ENCODE measurements around the gene F2.

F2 gene

GRCh38 chr11:46718155-46719019 lies 626 bp upstream of the F2 start:
- peak; percentile 10 for DNase-seq

DNA sequence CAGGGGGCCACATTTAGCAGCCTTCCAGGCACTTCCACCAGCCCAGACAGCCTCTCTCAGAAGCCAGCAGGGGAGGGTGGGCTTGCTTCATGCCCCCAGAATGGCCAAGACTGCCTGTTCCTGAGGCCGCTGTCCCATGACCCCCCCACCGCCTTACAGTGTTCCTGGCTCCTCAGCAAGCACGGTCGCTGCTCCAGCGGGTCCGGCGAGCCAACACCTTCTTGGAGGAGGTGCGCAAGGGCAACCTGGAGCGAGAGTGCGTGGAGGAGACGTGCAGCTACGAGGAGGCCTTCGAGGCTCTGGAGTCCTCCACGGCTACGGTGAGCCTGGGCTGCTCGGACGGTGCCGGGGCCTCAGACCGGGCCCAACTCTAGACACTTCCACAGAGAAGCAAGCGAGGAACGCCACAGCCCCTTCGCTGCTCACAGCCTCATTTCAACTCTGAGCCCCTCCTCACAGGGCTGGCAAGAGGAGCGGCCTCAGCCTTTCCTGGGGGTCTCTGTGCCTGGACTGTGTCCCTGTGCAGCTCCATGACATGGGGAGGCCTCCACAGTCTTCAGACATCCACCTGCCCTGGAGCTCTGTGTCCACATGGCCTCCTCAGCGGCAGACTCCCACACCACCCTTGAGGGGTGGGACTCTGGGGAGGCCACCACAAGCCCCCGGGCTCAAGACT lies 668 bp downstream of the F2 start:
- DNase-seq: no peak

GRCh38 chr11:46721286-46721685 lies 2.3 kb downstream of the F2 start:
- no peak for DNase-seq

DNA sequence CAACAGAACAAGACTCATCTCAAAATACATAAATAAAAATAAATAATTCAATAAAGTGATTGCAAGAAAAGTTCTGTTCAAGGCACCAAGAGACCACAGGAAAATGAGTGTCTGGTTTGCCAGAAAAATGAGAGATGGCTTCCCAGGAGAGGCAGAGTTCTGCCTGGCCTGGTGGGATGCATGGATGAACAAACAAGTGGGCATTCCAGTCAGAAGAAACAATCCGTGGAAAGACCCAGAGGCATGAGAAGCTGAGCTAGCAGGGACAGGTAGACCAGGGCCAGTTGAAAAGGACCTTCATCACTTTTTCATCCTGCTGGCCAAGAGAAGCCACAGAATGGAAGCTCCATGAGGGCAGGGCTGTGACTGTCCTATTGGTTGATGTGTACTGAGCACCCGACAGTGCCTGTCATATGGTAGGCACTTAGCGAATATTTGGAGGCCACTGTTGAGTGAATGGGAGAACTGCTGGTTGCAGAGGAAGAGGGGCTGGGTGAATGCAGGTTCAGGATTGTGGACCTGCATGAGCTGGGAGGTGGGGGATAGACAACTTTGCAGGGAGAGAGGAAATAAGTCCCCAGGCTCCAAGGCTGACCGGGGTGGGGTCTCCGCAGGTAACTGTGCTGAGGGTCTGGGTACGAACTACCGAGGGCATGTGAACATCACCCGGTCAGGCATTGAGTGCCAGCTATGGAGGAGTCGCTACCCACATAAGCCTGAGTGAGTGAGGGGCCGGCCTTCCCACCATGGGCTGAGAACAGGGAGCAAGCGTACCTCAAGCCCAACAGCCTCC lies 3.7 kb downstream of the F2 start:
- DNase-seq: no peak

GRCh38 chr11:46723359-46723680 lies 4.3 kb downstream of the F2 start:
- DNase-seq: no peak

- no peak for DNase-seq
Observed at GRCh38 chr11:46724088-46724487, 5.1 kb downstream of the F2 start.

DNA sequence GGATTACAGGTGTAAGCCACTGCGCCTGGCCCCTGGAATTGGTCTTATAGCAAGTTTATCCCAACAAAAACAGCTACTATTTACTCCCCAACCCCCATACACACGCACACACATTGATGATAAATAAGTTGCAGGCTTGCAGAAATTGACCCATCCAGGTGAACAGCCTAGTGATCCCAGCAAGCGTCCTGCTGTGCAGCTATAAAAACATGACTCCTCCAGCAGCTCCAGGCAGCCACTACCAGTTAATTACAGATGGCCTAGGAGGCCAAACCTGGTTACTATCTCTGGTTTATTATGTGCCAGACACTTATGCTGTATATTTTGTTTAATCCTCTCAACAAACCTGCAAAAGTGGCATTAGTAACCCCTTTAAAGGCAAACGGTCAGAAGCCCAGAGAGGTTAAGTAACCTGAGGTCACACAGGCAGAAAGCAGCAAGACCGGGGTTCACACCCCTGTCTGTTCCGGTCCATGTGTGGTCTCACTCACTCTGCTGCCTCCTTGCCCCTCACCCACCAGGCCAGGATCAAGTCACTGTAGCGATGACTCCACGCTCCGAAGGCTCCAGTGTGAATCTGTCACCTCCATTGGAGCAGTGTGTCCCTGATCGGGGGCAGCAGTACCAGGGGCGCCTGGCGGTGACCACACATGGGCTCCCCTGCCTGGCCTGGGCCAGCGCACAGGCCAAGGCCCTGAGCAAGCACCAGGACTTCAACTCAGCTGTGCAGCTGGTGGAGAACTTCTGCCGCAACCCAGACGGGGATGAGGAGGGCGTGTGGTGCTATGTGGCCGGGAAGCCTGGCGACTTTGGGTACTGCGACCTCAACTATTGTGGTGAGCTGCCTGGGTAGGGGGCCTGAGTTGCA lies 6.6 kb downstream of the F2 start:
- no peak for DNase-seq

- no peak for DNase-seq
Observed at GRCh38 chr11:46726206-46726862, 7.3 kb downstream of the F2 start.

- DNase-seq: no peak
Observed at GRCh38 chr11:46727952-46728658, 9.1 kb downstream of the F2 start.

- no peak for DNase-seq
Observed at GRCh38 chr11:46728659-46729040, 9.6 kb downstream of the F2 start.

DNA sequence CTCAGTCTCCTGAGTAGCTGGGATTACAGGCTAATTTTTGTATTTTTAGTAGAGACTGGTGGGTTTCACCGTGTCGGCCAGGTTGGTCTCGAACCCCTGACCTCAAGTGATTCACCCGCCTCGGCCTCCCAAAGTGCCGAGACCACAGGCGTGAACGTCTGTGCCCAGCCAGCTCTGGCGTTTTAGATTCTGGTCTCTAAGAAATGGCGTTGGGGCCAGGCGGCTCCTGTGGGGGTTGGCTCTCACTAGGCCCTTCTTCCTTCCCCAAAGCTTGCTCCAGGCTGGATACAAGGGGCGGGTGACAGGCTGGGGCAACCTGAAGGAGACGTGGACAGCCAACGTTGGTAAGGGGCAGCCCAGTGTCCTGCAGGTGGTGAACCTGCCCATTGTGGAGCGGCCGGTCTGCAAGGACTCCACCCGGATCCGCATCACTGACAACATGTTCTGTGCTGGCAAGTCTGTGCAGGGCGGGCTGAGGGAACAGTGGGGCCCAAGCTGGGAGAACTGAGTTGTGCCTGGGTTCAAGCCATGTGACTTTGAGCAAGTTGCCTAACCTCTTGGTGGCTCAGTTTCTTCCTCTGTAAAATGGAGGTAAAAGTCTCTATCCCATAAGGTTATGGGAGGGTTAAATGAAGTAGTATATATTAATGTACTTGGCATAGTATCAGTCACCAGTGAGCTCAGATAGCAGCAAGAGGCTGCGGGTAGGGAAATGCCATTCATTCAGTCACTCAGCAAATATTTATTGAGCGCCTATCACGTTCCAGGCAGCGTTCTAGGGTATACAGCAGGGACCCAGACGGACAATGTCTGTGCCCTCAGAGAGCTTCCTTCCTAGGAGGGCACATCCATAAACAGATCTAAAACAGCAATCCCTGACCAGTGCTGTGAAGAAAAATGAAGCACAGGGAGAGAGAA lies 10.4 kb downstream of the F2 start:
- DNase-seq: no peak

DNA sequence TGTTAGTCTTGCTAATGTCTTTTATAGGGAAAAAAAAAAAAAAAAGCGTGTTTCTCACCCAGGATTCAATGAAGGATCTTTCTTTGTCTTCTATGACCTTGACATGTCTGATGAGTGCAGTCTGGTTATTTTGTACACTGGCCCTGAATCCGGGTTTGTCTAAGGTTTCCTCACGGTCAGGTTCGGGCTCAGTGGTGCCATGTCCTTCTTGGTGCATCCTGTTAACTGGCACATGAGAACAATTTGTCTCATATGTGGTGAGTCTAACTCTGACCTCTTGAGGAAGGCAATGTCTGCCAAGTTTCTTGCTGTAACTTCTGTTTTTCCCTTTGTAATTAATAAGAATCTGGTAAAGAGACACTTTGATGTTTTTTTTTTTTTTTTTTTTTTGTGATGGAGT lies 12.5 kb downstream of the F2 start:
- no peak for DNase-seq

- DNase-seq: no peak
Observed at GRCh38 chr11:46733234-46733633, 14.2 kb downstream of the F2 start.

- no peak for DNase-seq
Observed at GRCh38 chr11:46736146-46736545, 17.1 kb downstream of the F2 start.

GRCh38 chr11:46736615-46737014 lies 17.6 kb downstream of the F2 start:
- no peak for DNase-seq

GRCh38 chr11:46737699-46738098 lies 18.7 kb downstream of the F2 start:
- no peak for DNase-seq

GRCh38 chr11:46738887-46739286 lies 19.9 kb downstream of the F2 start:
- no peak for DNase-seq

DNA sequence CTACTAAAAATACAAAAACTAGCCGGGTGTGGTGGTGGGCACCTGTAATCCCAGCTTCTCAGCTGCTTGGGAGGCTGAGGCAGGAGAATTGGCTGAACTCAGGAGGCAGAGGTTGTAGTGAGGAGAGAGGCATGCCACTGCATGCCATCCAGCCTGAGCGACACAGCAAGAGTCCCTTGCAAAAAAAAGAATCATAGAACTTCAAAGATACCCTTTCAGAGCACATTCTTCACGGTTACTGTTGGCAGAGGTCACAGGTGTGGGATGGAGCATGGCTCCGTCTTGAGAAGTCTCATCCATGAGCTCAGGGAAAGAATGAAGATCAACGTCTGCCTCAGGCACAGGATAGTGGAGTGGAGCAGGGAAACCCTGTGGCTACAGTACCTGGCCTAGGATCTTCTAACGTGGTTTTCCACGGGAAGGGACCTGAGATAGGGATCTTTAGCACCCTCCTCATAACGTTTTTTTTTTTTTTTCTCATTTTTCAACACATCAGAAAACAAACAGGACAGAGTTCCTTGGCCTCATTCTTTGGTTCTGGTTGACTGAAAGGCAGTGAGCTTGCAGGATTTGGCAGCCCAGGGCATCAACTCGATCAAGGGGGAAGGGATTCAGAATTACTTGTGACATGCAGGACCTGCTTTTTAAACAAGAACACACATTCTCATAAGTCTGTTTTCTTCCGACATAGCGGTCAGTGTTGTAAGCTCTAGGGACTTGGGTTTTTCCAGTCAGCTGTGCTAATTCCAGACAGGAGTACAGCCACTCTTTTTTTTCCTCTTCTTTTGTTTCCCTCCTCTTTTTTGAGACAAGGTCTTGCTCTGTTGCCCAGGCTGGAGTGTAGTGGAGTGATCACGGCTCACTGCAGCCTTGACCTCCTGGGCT lies 22.8 kb downstream of the F2 start:
- DNase-seq: no peak

GRCh38 chr11:46743043-46743442 lies 24.0 kb downstream of the F2 start:
- no peak for DNase-seq
